Anterior cingulate cortex (tissue), 58 donors: ENCODE measurements around the gene CFAP58.
A peak's percentile ranks its signal among the peaks of the same experiment; 100 is the strongest.

Experiments used
- DNase-seq, 58 donors: peaks; one replicate each; lab custom pipeline; 2025; lab: John Stamatoyannopoulos, UW

The CFAP58 gene

DNA sequence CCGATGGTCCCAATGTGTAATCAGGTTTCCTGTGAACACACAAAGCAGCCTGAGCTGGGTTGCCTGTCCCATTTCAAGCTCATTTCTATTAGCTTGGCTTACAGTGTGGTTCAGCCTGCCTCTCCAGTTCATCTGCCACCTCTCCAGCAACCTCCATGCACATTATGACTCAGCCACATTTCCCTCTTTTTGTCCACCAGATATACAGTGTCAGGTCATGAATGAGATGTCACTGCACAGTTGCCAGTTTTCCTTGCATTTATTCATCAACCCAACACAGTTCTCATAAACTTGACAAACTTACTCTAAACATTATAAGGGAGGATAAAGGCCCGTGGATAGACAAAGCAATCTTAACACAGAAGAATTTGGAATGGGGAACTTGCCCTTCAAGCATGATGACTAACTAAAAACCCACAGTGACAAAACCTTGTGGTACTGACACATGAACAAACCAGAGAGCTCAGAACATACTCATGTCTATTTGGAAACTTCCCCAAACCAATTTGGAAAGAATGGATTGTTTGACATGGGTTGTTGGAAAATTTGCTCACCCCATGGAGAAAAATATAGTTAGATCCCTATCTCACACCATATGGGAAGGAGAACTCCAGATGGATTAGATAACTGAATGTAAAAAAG, 2.5 kb upstream of the CFAP58 start:
- DNase-seq = no peak

DNA sequence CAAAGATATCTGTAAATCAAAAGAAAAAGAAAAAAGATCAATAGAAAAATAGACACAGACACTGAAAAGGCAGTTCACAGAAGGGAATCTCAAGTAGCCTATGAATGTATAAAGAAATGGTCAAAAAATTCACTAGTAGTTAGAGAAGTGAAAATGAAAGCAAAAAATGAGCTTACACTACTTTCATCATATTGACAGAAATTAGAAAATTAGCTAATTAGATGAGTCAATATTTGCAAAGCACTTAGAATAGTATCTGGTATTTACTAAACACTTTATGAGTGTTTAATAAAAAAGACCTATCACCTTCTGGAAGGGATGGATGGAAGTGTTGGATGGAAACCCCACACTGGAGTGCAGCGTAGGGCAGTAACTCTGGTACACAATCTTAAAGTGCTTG, 1.7 kb upstream of the CFAP58 start:
- no peak for DNase-seq

DNA sequence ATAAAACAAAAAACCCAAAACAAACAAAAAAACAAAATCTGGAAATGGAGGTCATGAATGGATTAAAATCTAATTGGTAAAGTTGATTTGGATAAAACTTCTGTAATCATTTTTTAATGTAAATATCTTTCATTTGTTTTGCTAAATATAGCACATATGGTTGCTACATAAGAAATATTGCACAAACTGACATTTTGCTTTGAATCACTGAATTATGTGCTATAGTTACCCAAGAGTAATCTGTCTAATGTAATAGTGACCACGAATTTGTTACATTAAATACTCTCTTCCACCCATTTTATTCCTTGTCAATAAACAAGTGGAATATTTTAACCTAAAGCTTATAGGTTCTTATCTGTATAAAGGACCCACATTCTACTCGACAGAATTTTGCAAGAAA, 6.2 kb downstream of the CFAP58 start:
- DNase-seq = no peak

DNA sequence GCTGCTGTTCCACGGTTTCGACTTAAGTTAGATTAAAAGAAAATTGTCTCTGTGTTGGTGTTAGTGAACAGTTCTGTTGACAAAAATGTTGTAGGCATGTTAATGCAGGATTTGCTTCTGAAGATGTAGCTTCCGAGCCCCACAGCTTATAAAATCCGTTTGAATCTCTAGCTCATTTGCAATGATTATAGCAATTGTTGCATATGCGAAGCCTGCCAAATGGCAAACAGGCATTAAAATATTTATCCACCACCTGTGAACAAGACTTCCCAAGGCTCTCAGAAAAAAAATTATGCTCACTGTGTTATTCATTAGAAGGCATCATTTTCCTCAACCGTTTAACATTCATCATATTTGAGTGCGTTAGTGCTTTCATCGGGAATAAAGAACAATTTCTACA, 14.3 kb downstream of the CFAP58 start:
- no peak for DNase-seq

DNA sequence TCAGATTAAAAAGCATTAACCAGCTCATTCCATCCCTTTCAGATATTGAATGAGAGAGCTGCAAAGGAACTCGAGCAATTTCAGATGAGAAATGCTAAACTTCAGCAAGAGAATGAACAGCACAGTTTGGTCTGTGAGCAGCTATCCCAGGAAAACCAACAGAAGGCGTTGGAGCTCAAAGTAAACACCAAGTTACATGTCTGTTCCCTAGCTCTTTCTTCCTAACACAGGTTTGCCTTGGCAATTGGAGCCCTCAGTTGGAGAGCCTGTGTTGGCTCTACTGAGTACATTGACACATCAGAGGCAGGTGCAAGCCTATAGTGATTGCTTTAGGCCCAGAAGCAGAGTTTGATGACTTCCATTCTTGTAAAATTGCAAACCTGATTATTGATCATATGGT, 14.7 kb downstream of the CFAP58 start:
- no peak for DNase-seq

DNA sequence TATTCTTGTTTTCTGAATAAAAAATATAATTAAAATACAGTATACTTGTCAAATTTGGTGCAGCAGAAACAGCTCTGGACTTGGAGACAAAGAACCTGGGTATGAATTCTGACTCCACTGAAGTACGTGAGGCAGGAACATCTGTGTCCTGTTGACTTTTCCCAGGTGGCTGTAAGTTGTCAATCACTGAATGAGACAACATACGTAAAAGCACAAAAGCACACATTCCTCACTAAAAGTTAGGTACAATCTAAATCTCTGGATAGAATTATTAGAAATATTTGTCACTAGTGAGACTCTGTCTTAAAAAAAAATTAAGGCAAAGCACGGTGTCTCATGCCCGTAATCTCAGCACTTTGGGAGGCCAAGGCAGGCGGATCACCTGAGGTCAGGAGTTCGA, 18.1 kb downstream of the CFAP58 start:
- DNase-seq = no peak

DNA sequence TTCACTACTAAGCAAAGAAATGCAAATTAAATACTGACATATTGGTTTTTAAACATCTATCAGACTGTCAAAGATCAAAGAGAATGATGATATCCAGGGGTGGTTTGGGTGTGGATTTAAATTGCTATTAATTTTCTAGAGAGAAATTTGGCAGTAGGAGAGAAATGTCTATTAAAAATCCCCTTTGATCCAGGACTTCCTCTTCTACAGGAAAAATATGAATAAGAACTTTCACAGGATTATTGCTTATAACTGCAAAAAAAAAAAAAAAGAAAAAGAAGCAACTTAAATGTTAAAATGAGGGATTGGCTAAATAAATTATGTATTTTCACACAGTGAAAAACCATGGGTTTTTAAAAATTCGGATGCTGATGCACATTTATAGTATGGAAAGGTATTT, 21.0 kb downstream of the CFAP58 start:
- no peak for DNase-seq

DNA sequence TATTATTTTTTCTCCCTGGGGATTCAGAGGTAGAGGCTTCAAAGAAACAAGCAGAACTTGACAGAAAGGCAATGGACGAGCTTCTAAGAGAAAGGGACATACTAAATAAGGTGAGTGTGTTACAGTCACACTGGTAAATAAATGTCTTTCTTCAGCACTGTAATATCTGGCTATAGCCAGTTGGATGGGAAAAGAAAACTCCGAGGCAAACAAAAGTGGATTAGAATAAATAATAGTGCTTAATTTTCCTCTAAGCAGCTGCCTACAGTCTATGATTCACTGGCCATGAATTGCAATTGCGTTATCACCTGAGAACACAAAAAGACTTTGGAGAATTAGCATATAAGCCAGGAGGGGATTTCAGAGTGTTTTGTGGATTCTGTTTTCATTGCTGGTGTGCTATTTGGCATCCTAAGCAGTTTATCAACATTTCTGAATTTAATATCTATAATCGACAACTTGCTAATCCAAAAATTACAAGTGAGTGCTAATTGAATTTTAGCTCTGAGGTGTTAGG, 23.2 kb downstream of the CFAP58 start:
- no peak for DNase-seq

DNA sequence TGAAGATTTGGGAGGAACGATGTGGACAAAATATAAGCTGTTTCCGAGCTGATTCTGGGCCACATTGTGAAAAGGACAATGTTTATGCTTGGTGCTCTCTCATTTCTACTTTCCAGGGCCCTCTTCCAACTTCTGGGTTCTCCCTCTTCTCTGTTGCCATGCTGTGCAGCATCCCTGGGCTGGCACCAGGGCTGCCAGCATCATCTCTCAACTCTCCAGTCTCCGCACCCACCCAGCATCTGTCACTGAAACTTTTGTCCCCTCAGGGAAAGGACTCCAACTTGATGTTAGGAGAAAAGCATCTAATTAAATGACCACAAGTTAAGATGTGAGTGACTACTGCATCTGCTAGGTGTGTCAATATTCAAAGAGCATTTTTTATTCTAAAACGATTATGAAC, 26.7 kb downstream of the CFAP58 start:
- DNase-seq = peak in 4 of 58 donors; percentile 3 to 14 (median 7)

DNA sequence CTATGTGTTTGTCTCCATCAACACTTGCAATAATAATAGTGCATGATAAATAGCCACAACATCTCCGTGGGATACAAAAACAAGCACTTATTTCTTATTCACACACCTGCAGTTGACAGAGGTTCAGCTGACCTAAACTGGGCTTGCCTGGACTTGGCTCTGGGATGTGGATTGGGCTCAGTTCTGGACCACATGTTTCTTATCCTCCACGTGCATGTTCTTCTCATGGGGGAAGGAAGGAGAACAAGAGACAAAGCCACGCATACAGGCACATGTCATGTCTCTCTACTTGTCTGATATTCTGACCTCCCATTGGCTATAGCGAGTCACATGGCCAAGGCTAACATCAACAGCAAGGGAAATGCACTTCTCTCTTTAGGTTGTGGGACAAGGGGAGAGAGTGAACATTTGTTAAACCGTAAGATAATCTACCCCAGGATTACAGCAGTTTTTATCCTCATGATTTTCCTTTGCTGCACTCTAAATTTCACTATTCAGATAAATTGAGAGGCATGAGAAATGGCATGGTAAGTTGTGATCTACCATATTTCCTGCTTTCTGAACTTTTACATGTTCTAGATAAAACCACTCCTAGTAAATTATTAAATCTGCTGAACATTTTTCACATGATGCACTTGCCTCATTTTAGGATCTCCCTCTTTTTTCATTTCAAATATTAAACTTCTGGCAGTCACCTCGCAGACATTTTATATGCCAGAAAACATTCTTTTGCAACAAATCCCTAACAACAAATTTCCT, 33.7 kb downstream of the CFAP58 start:
- no peak for DNase-seq

DNA sequence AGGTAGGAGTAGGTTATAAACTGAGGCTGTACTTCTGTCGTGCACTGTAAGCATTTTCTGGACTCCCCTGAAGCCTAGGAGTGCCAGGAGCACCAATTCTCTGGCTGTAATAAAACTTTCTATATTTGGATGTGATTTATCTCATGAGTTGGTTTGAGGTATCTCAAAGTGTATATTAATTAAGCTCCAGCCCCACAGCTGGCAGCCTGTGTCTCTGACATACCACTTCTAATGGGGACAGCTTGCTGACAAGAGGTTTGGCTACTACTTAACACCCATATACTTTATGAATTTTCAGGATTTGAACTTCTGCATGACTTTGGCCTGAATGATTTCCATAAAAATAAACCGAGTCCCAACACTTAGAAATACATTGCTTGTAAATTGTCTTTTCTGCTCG, 35.2 kb downstream of the CFAP58 start:
- DNase-seq = no peak

DNA sequence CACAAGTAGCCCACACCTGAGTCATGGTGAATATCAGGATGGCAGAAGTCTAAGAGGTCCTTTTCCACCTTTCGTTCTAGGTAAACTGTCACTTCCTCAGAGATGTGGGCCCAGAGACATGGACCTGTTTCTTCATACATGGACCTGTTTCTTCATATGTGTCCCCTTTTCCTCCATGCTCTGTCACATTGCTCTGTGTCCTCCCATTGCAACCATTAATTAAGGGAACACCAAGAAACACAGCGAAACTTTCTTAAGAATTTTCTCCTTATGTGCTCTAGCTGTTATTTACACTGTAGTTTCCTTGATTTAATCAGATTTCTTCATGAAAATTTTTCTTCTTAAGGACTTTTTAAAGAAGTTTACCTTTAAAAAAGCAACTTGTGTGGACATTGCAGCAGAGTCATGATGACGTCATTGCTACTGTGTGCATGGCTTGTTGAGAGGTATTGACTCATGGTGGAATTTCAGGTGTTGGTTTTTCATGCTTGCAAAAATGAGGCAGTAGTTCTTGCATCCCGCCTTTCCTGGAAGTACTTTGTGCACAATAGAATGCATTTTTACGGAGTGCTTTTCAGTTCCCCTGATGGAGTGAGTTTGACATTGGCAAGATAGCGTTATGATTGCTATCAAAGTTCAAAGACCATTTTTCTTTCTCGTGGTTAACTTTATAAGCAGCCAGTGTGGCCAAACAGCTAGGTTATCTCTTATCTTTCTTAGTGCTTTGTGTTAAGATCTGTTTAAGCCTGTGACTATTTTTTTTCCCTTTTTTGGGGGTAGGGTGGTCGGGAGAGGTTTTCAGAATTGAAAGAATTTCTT, 37.7 kb downstream of the CFAP58 start:
- DNase-seq = no peak

DNA sequence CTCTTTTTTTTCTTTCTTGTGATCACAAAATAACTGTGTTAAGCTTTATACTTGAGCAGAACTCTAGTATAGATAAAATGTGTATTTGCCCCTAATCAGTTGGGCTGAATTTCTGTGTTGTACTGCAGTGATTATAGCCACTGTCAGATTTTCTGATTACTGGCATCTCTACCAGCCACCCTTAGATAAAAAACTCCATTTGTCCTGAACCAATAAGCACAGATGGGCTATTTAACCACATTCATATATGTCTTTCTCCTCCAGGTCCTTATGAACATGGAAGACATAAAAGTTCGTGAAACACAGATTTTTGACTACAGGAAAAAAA, 38.3 kb downstream of the CFAP58 start:
- no peak for DNase-seq

DNA sequence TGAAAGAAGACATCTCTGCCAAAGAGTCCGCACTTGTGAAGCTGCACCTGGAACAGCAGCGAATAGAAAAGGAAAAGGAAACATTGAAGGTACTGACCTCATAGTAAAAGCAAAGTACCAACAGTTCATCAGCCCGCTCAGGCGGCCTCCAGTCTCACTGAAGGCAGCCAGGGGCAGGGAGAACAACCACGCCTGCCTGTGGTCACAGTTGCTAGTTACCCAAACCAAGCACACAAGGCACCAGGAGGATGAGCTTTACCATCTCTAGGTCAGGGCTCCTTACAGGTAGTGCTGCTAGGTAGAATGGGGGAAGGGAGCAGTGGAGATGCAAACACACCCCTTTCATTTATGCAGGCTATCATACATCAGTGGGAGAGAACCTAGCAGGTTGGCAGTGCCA, 39.8 kb downstream of the CFAP58 start:
- no peak for DNase-seq

DNA sequence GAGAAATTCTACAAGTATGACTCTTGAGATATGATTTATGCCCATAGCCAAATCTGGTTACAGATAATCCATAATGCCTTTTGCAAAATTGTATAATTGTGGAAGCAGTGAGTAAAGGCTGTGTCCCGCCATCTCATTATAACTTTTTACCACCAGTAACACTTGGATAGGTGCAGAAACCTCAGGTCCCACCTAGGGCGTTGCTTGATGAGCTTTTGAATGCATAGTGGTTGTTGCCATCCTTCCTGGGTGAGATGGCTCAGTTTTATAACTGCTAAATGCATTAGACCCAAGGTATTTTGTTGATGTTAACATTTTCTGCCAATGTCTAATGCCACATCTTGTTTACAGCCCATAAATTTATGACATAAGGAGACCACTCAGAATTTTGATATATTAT, 42.9 kb downstream of the CFAP58 start:
- no peak for DNase-seq

DNA sequence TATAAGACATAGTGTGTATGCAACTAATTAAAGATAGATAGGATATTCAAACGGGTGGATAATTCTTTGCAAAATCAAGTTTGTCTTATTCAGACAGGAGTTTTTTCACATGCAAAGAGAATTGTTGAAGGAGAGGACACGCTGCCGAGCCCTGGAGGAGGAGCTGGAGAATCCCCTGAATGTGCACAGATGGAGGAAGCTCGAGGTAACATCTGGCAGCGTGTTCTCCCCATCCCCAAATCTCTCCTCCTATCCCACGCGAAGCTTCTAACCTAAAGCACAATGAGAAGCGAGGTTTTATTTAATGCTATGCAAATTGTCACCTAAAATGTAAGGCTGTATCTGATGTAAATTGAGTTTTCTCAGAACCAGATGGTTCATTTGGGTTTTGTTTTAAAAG, 50.0 kb downstream of the CFAP58 start:
- DNase-seq = peak in 8 of 58 donors; percentile 2 to 26 (median 10)

DNA sequence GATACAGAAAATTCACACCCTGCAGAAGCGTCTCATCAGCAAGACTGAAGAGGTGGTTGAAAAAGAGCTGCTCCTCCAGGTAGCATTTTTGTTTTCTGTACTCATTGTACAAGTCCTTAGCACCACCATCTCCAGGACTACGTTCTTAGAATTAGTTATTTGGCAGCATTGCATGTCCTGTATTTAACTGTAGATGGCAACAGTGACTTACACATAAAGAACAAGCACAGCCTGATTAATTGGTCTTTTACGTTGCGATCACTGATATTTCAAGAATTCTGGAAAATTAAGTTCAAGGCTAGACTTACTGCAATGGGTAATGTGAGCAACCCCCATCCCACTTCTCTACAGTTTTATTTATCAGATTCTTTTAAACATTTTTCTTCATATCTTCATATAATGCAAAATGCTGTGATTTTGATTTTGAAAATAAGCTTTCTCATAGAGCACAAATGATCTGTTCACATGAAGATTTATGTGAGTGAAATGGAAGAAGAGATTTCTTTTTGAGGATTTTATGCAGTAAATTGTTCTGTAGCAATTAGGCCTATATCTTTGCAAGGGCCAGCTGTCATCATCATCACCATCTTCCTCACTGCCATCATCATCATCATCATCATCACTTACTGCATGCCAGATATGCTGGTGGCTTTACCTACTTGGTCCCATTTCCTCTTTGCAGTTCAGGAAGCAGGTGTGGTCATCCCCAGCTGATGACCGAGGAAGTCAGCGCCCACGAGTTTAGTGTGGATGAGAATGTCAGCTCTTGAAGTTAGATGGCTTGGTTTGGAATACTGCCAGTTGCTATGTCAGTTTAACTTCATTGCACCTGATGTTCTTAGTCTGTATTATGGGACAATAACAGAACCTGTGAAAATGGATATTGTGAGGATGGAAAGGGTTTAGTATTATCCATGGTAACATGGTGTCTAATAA, 53.4 kb downstream of the CFAP58 start:
- peak in 2 of 58 donors; percentile 7 to 42 for DNase-seq

DNA sequence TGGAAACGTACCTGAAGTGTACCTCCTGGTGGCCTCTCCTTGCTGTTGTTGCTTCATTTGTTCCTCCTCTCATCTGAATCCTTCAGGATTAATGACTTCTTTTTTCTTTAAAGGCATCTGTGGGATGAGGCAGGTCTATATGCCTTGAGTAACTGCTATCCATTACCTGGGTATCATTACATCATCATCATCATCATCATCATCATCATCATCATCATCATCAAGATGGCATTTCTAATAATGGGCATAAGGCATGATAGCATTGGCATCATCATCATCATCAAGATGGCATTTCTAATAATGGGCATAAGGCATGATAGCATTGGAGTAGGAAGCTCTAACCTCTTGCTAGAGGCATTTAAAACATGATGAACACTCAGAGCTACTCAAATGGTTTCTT, 59.9 kb downstream of the CFAP58 start:
- DNase-seq = no peak

DNA sequence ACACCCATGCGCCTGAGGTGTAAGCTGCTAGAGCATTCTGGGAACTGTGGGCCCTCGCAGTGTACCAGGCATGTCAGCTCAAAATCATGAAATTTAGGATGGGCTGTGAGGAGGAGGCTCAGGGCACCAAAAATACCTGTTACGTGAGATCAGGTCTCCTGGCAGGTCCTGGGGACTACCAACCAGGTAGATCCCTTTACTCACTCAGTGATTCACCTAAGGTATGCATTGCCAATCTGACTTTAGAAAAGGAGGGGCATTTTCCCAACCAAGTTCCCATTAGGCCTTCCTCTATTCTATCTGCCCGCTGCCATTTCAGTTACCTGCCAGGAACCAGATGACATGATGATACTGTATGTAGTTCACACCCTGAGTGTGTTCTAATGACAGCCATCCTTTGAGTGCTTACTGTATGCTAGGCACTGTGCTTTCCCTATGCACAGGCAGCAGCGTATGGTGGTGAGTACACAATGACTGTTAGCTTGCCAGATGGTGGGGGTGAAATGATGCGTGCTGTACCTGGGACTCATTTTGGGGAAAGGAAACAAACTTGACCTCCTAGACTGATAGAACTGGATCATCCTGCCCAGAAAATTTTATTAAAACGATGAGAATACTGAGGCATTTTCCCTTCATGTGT, 62.0 kb downstream of the CFAP58 start:
- DNase-seq = no peak

DNA sequence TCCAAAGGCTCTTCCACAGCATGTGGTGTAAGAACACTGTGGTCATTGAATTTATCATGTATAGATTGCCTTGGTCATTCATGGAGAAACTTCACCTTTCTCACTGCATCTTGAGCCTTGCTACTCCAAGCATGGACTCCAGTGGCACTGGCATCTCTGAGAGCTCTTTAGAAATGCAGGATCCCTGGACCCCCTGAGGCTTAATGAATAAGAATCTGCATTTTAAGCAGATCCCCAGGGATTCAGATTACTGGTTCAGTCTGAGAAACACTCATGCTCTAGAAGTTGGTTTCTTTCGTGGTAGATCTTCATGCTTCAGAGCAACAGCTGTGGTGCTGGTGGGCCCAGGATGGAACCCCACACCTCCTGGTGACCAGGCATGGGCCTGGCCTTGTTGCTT, 63.2 kb downstream of the CFAP58 start:
- DNase-seq = no peak
